ENCODE measurements around the gene CALHM1.

The CALHM1 gene

GRCh38 chr10:103481974-103482531 is 23.4 kb upstream of the CALHM1 start:
- DNase-seq: peak; percentile 16

- no peak for DNase-seq
Observed at GRCh38 chr10:103480521-103480920, 21.8 kb upstream of the CALHM1 start.

GRCh38 chr10:103479135-103479534 is 20.4 kb upstream of the CALHM1 start, which contains the start of gene CALHM3:
Gene CALHM3, minus strand, starts transcription at chr10:103479240. Its CDS starts 208 bp downstream, at chr10:103479032.
- no peak for DNase-seq

- no peak for DNase-seq
Observed at GRCh38 chr10:103478671-103479070, 20.0 kb upstream of the CALHM1 start.

GRCh38 chr10:103476046-103476768 is 17.5 kb upstream of the CALHM1 start:
- DNase-seq: no peak

GRCh38 chr10:103475437-103475836 is 16.7 kb upstream of the CALHM1 start:
- no peak for DNase-seq

- no peak for DNase-seq
Observed at GRCh38 chr10:103474077-103474476, 15.4 kb upstream of the CALHM1 start.

GRCh38 chr10:103473261-103473671 is 14.6 kb upstream of the CALHM1 start:
- DNase-seq: no peak

GRCh38 chr10:103472005-103472404 is 13.3 kb upstream of the CALHM1 start:
- DNase-seq: no peak

GRCh38 chr10:103470761-103471653 is 12.3 kb upstream of the CALHM1 start:
- DNase-seq: no peak

- no peak for DNase-seq
Observed at GRCh38 chr10:103469201-103469600, 10.5 kb upstream of the CALHM1 start.

- no peak for DNase-seq
Observed at GRCh38 chr10:103467406-103467805, 8.7 kb upstream of the CALHM1 start.

GRCh38 chr10:103466734-103467133 is 8.0 kb upstream of the CALHM1 start:
- no peak for DNase-seq

GRCh38 chr10:103465411-103466179 is 6.9 kb upstream of the CALHM1 start:
- DNase-seq: no peak

GRCh38 chr10:103463499-103463898 is 4.8 kb upstream of the CALHM1 start:
- no peak for DNase-seq

GRCh38 chr10:103459615-103460014 is 915 bp upstream of the CALHM1 start:
- DNase-seq: no peak

GRCh38 chr10:103457896-103458583 is 660 bp downstream of the CALHM1 start:
- DNase-seq: no peak

- DNase-seq: peak; percentile 80
Observed at GRCh38 chr10:103457176-103457712, 1.5 kb downstream of the CALHM1 start.

- no peak for DNase-seq
Observed at GRCh38 chr10:103456074-103456660, 2.5 kb downstream of the CALHM1 start.

- no peak for DNase-seq
Observed at GRCh38 chr10:103455235-103455634, 3.5 kb downstream of the CALHM1 start.

GRCh38 chr10:103454026-103454425 is 4.7 kb downstream of the CALHM1 start:
- no peak for DNase-seq
